ENCODE measurements around the gene OCA2. TPM values are rescaled to one million over a fixed set of nuclear protein-coding genes. Genes with fewer than 3 reads are reported as not detected.

OCA2 gene
- polyA plus RNA-seq, 1 experiment = not detected

DNA sequence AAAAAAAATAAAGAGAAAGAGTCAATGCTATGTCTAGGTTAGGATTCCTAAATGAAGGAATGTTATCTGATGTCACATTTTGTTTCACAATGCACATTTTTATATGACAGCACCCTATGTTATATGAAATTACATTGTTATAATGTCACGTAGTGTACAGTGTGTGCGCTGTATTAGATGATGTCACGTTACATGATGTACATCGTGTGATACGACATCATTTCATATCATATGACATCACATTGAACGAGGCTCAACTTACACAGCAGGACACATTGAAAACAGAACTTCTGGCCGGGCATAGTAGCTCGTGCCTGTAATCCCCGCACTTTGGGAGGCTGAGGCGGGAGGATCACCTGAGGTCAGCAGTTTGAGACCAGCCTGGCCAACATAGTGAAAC lies 150.0 kb downstream of the OCA2 start:
- Histone ChIP-seq H3K27ac (ENCODE audit: low read depth, low read length) (no peak overlapping the region), H3K9me3 (ENCODE audit: control insufficient read depth, insufficient read depth, low read length) (peaks cover 27% of the 10 kb centered on the region), H3K27me3 (ENCODE audit: control insufficient read depth, insufficient read depth, low read length) (no peaks in the 10 kb centered on the region), H3K4me3 (ENCODE audit: low read depth, low read length) (no peak overlapping the region)
- CTCF ChIA-PET = no interaction called here
- DNase-seq (ENCODE audit: low read depth, low spot score) = no peak
- TF ChIP-seq CTCF (IDR thresholded peaks at IDR 0.05; ENCODE audit: low read depth, low read length) = no peak
- POLR2A ChIA-PET = no interaction called here

- Histone ChIP-seq H3K4me3 (ENCODE audit: low read depth, low read length) (no peak overlapping the region), H3K27ac (ENCODE audit: low read depth, low read length) (no peak overlapping the region), H3K9me3 (ENCODE audit: control insufficient read depth, insufficient read depth, low read length) (peaks cover 3% of the 10 kb centered on the region), H3K27me3 (ENCODE audit: control insufficient read depth, insufficient read depth, low read length) (no peaks in the 10 kb centered on the region)
- POLR2A ChIA-PET = no interaction called here
- TF ChIP-seq CTCF (IDR thresholded peaks at IDR 0.05; ENCODE audit: low read depth, low read length) = no peak
- no peak for DNase-seq (ENCODE audit: low read depth, low spot score)
- CTCF ChIA-PET = no interaction called here
Measured at GRCh38 chr15:27939246-27939645, 159.9 kb downstream of the OCA2 start.

- CTCF ChIA-PET = no interaction called here
- POLR2A ChIA-PET = no interaction called here
Measured at GRCh38 chr15:27937851-27938250, 161.3 kb downstream of the OCA2 start.

DNA sequence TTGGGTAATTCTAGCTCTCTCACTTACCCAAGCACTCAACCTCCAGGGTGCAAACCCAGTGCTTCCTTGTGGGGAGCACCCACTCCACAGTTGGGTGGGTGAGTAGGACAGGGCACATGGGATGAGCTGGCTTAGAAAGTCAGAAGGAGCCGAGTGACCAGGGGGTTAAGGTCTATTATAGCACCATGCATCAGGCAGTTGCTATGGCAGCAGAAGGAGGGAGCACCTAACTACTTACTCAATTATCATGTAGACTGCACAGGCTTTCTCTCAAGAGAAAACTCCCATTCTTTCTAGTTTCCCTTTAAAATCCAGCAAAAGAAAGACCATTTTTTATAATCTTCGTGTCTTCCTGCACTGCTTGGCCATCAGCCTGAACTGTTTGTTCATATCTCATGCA lies 163.0 kb downstream of the OCA2 start:
- TF ChIP-seq CTCF (IDR thresholded peaks at IDR 0.05; ENCODE audit: low read depth, low read length) = no peak
- ChIA-PET POLR2A (no interaction called here), CTCF (no interaction called here)
- no peak for DNase-seq (ENCODE audit: low read depth, low spot score)
- H3K4me3 ChIP-seq (ENCODE audit: low read depth, low read length) = no peak overlapping the region
- no peak overlapping the region for H3K27ac ChIP-seq (ENCODE audit: low read depth, low read length)
- no peaks in the 10 kb centered on the region for H3K27me3 ChIP-seq (ENCODE audit: control insufficient read depth, insufficient read depth, low read length)
- peaks cover 3% of the 10 kb centered on the region for H3K9me3 ChIP-seq (ENCODE audit: control insufficient read depth, insufficient read depth, low read length)

More at GRCh38 chr15:27937851-27938250, 161.3 kb downstream of the OCA2 start:
- no peaks in the 10 kb centered on the region for H3K27me3 ChIP-seq (ENCODE audit: control insufficient read depth, insufficient read depth, low read length)
- H3K4me3 ChIP-seq (ENCODE audit: low read depth, low read length) = no peak overlapping the region
- no peak for DNase-seq (ENCODE audit: low read depth, low spot score)
- H3K9me3 ChIP-seq (ENCODE audit: control insufficient read depth, insufficient read depth, low read length) = peaks cover 3% of the 10 kb centered on the region
- H3K27ac ChIP-seq (ENCODE audit: low read depth, low read length) = no peak overlapping the region
- no peak for TF ChIP-seq CTCF (IDR thresholded peaks at IDR 0.05; ENCODE audit: low read depth, low read length)

GRCh38 chr15:27935328-27935727 lies 163.8 kb downstream of the OCA2 start:
- peaks cover 3% of the 10 kb centered on the region for H3K9me3 ChIP-seq (ENCODE audit: control insufficient read depth, insufficient read depth, low read length)
- ChIA-PET CTCF (no interaction called here), POLR2A (no interaction called here)
- DNase-seq (ENCODE audit: low read depth, low spot score) = no peak
- no peak overlapping the region for H3K27ac ChIP-seq (ENCODE audit: low read depth, low read length)
- TF ChIP-seq CTCF (IDR thresholded peaks at IDR 0.05; ENCODE audit: low read depth, low read length) = no peak
- no peaks in the 10 kb centered on the region for H3K27me3 ChIP-seq (ENCODE audit: control insufficient read depth, insufficient read depth, low read length)
- H3K4me3 ChIP-seq (ENCODE audit: low read depth, low read length) = no peak overlapping the region
